Colonic mucosa (tissue), 4 donors: ENCODE measurements around the gene PGM1. TPM values are rescaled to one million over a fixed set of nuclear protein-coding genes. Genes with fewer than 3 reads are reported as not detected.

Experiments
- DNase-seq: peaks from one replicate; pipeline ENCODE4 v3.0.0-alpha.2; 2020
- H3K27ac ChIP-seq: fragments of 200-600 bp; one replicate; pipeline ENCODE4 v1.8.0; 2021
- H3K27me3 ChIP-seq: fragments of 200-600 bp; one replicate; pipeline ENCODE4 v1.8.0; 2021
- H3K36me3 ChIP-seq: fragments of 200-600 bp; one replicate; pipeline ENCODE4 v1.8.0; 2021
- H3K4me1 ChIP-seq: fragments of 200-600 bp; one replicate; pipeline ENCODE4 v1.8.0; 2021; ENCODE audit warnings: mild to moderate bottlenecking
- H3K4me3 ChIP-seq: fragments of 200-600 bp; one replicate; pipeline ENCODE4 v1.8.0; 2021
- H3K9ac ChIP-seq, 2 donors: one replicate each; pipeline ENCODE4 v1.7.0; 2013; ENCODE audit warnings: control low read depth in 2 of 2, low read depth in 2 of 2, low read length in 2 of 2
- H3K9me3 ChIP-seq: fragments of 200-600 bp; one replicate; pipeline ENCODE4 v1.8.0; 2021
- CTCF ChIP-seq: fragments of 200-600 bp; IDR thresholded peaks from one replicate; pipeline ENCODE4 v1.8.0; 2022; ENCODE audit warnings: antibody characterized with exemption, mild to moderate bottlenecking
- intact Hi-C: fragments of 100-400 bp; cut with DNase I; formaldehyde crosslinking; loops from one replicate; pipeline ENCODE4 v1.14.1; 2022
- total RNA-seq, 2 donors: library from RNA; stranded (reverse); fragmentation: NEBNext Ultra II Directional in 1 of 2; extraction: Animal tissue kit (Norgen Biotek cat#: 25700) in 1 of 2; gene quantifications; one replicate each; pipeline ENCODE4 v1.2.1, GENCODE V29; 2021
- donor health status: healthy.
- donor health status: DM: no; HTN: no; CAD: no.
- donor health status: DM: no; HTN: no; CAD: no.

Gene PGM1
- total RNA-seq, 2 donors from 2014 or later = 104 to 146 TPM

- intact Hi-C loops = no loop called here
- Histone ChIP-seq H3K4me1 (no peaks in the 10 kb centered on the region), H3K27ac (no peak overlapping the region)
These were observed 70.1 kb downstream of the PGM1 start for GRCh38 chr1:63663301-63663700.

GRCh38 chr1:63663873-63664272 is 70.7 kb downstream of the PGM1 start:
- Histone ChIP-seq H3K27ac (no peak overlapping the region), H3K9me3 (no peaks in the 10 kb centered on the region), H3K36me3 (no peaks in the 10 kb centered on the region), H3K4me3 (no peak overlapping the region), H3K4me1 (no peaks in the 10 kb centered on the region), H3K27me3 (no peaks in the 10 kb centered on the region), H3K9ac (no peak overlapping the region)
- TF ChIP-seq CTCF = no peak
- no peak for DNase-seq
- intact Hi-C loops = no loop called here

More at GRCh38 chr1:63663301-63663700, 70.1 kb downstream of the PGM1 start:
- Histone ChIP-seq H3K9ac (no peak overlapping the region), H3K4me3 (no peak overlapping the region), H3K27me3 (no peaks in the 10 kb centered on the region), H3K36me3 (no peaks in the 10 kb centered on the region), H3K9me3 (no peaks in the 10 kb centered on the region)
- no peak for DNase-seq
- no peak for TF ChIP-seq CTCF

GRCh38 chr1:63664742-63665141 is 71.5 kb downstream of the PGM1 start:
- Histone ChIP-seq H3K27me3 (no peaks in the 10 kb centered on the region), H3K27ac (no peak overlapping the region), H3K9me3 (no peaks in the 10 kb centered on the region), H3K4me1 (no peaks in the 10 kb centered on the region), H3K4me3 (no peak overlapping the region), H3K36me3 (no peaks in the 10 kb centered on the region), H3K9ac (no peak overlapping the region)
- DNase-seq = no peak
- TF ChIP-seq CTCF = no peak
- intact Hi-C loops = no loop called here

GRCh38 chr1:63665410-63665809 is 72.2 kb downstream of the PGM1 start:
- Histone ChIP-seq H3K4me3 (no peak overlapping the region), H3K27me3 (no peaks in the 10 kb centered on the region), H3K36me3 (no peaks in the 10 kb centered on the region), H3K27ac (no peak overlapping the region), H3K9ac (no peak overlapping the region), H3K9me3 (no peaks in the 10 kb centered on the region), H3K4me1 (no peaks in the 10 kb centered on the region)
- TF ChIP-seq CTCF = no peak
- no peak for DNase-seq
- intact Hi-C loops = no loop called here

- Histone ChIP-seq H3K4me1 (no peaks in the 10 kb centered on the region), H3K9me3 (no peaks in the 10 kb centered on the region), H3K27me3 (no peaks in the 10 kb centered on the region), H3K4me3 (no peak overlapping the region), H3K27ac (no peak overlapping the region), H3K9ac (no peak overlapping the region), H3K36me3 (no peaks in the 10 kb centered on the region)
- intact Hi-C loops = no loop called here
- no peak for DNase-seq
- TF ChIP-seq CTCF = no peak
These were observed 72.6 kb downstream of the PGM1 start for GRCh38 chr1:63665824-63666223.

- intact Hi-C loops = no loop called here
- Histone ChIP-seq H3K36me3 (no peaks in the 10 kb centered on the region), H3K9ac (no peak overlapping the region), H3K27ac (no peak overlapping the region), H3K9me3 (no peaks in the 10 kb centered on the region), H3K4me3 (no peak overlapping the region), H3K27me3 (no peaks in the 10 kb centered on the region), H3K4me1 (no peaks in the 10 kb centered on the region)
- no peak for TF ChIP-seq CTCF
- DNase-seq = no peak
These were observed 75.1 kb downstream of the PGM1 start for GRCh38 chr1:63668298-63668697.
